MM.1S (cell line): ENCODE results near the gene PTGES3.

Experiments used
- CTCF ChIP-seq: fragments of 300-600 bp; sonication (generic); IDR thresholded peaks from 2 replicates; pipeline ENCODE4 v1.5.1; 2016; ENCODE audit warnings: antibody characterized with exemption, low read length, mixed read lengths
- EZH2 ChIP-seq: fragments of 300-600 bp; sonication (generic); optimal IDR thresholded peaks from 2 replicates; pipeline ENCODE3; 2017; ENCODE audit warnings: low read depth, mild to moderate bottlenecking, antibody characterized with exemption, low read length, mixed read lengths

DNA sequence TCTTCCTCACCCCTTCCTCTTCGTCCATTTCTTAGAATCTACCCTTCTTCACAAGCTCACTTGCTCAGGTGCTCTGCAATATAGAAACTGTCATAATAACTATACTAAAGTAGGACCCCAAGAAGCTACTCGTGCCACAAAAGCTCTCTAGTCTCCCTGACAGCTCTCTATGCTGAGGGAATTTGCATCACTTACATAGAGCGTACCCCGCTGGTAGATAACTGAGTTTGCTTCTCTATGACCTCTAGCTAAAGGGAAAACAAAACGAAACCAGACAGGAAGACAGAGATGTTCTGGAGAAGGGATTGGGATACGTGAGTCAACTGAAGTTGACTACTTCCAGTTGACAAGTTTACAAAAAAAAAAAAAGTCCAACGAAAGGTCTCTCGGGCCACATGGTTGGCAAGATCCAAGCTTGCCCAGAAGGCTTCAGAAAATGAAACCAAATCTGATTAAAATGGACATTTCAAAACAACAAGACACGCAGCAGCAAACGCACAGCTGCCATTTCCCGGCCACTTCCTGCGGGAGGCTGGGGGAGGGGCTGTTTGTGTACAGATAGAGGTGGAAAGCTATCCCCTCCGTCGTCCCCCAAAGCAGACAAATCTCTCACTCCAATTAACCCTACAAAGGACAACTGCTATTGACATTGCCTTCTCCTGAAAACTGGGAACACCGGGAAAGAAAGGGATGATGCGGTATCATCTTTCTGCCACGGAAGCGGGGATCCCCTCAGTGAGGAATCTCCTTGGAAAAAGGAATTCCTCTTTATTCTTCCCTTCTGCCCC lies 59.2 kb downstream of the PTGES3 start:
- TF ChIP-seq EZH2: no peak
- no peak for TF ChIP-seq CTCF
